ENCODE results near the gene RILPL2.

GRCh38 chr12:123474485-123475245, 38.2 kb upstream of the RILPL2 start:
- TF ChIP-seq CTCF (IDR thresholded peaks at IDR 0.05; ENCODE audit: low read length), result no peak
- no peak for TF ChIP-seq EZH2 (optimal IDR thresholded peaks at IDR 0.05; ENCODE audit: low read depth, low read length)
